BJ (cell line): Measurements from ENCODE around the gene GALNT2. TPM values are rescaled to one million over a fixed set of nuclear protein-coding genes. Genes with fewer than 3 reads are reported as not detected.

Experiments used
- CTCF ChIA-PET: fragments of 350-600 bp; formaldehyde crosslinking; extraction: SDS; loops from one replicate; lab custom pipeline; 2021; ENCODE audit warnings: antibody characterized with exemption, inconsistent platforms; lab: Yijun Ruan, JAX
- POLR2A ChIA-PET: fragments of 300-600 bp; sonication (Branson Sonifier 250); formaldehyde crosslinking; extraction: SDS; loops from one replicate; lab custom pipeline; 2021; ENCODE audit warnings: antibody characterized with exemption; lab: Charles Lee
- DNase-seq: peaks from one replicate; pipeline ENCODE4 v3.0.0-alpha.2; 2011; ENCODE audit warnings: low read depth
- H3K27me3 ChIP-seq: 2 replicates; pipeline ENCODE4 v1.6.0; 2011; ENCODE audit warnings: low read length; ENCODE audit not compliant: control insufficient read depth, insufficient read depth
- H3K36me3 ChIP-seq: 2 replicates; pipeline ENCODE4 v1.5.1; 2011; ENCODE audit warnings: low read length; ENCODE audit not compliant: control insufficient read depth, insufficient read depth
- H3K4me3 ChIP-seq: 2 replicates; pipeline ENCODE4 v1.5.1; 2011; ENCODE audit warnings: low read depth, mild to moderate bottlenecking, control low read depth, low read length
- polyA plus RNA-seq: library from polyadenylated mRNA; depleted of rRNA; stranded (reverse); fragments of >200 nt; gene quantifications from 2 replicates; pipeline ENCODE4 v1.2.3, GENCODE V29; 2011
- TF ChIP-seq, protein P1 (sequence below): IDR thresholded peaks from 2 replicates; pipeline ENCODE4 v1.5.1; 2011; ENCODE audit warnings: low read depth, mild to moderate bottlenecking, control low read depth, inconsistent platforms, low read length, moderate library complexity; ENCODE audit not compliant: insufficient read depth

The GALNT2 gene
- polyA plus RNA-seq, 1 experiment: 90.9 TPM

DNA sequence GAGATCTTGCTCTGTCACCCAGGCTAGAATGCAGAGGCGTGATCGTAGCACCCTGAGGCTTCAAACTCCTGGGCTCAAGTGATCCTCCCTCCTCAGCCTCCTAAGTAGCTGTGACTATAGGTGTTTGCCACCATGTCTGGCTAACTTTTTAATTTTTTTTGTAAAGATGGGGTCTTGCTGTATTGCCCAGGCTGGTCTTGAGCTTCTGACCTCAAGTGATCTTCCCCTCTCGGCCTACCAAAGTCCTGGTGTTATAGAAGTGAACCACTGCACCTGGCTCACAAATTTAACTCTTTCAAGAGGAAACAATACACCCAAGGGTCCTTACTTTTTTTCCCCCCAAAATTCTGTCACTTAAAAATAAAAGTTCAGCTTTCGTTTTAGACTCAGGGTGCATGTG lies 62.3 kb downstream of the GALNT2 start:
- Histone ChIP-seq H3K27me3 (no peaks in the 10 kb centered on the region), H3K4me3 (no peak overlapping the region), H3K36me3 (no peaks in the 10 kb centered on the region)
- no peak for DNase-seq
- POLR2A ChIA-PET: no interaction called here
- TF ChIP-seq, protein P1, sequence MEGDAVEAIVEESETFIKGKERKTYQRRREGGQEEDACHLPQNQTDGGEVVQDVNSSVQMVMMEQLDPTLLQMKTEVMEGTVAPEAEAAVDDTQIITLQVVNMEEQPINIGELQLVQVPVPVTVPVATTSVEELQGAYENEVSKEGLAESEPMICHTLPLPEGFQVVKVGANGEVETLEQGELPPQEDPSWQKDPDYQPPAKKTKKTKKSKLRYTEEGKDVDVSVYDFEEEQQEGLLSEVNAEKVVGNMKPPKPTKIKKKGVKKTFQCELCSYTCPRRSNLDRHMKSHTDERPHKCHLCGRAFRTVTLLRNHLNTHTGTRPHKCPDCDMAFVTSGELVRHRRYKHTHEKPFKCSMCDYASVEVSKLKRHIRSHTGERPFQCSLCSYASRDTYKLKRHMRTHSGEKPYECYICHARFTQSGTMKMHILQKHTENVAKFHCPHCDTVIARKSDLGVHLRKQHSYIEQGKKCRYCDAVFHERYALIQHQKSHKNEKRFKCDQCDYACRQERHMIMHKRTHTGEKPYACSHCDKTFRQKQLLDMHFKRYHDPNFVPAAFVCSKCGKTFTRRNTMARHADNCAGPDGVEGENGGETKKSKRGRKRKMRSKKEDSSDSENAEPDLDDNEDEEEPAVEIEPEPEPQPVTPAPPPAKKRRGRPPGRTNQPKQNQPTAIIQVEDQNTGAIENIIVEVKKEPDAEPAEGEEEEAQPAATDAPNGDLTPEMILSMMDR: no peak
- CTCF ChIA-PET: interaction anchor here (1.8 kb wide), 1 partner anchor 10 kb away, joined by 5 read pairs; no protein-coding TSS in a partner anchor

DNA sequence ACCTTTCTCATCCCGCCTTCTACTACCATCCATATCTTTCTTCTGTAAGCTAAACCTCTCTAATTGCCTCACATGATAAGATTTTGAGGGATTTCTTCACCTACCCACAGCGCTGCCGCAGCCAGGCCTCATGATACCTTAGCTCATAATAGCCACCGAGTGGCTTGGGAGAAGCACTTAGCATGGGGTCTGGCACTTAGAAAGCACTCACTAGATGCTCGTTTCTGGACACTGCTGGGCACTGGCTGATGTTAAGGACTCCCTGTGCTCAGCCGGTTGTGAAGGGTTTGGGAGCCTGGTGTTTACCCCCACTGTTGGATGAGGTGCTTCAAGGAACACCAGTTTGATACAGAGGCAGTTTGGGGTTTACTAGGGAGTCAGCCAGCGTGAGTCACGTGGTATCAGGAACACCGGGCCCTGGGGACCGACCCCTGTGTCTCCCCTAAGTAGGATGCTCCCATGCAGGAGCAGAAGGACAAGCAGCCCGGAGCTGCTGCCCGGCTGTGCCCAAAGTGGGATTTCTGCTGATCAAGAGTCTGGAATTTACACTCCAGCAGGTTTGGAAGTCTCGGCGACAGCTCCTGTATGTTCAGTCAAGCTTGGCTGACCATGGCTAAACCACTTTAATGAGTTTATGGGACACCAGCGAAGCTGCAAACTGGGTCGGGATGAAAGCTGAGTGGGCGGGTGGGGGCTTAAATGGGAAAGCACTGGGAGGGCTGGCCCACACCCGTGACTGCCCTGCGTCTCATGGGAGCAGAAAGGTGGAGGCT lies 63.3 kb downstream of the GALNT2 start:
- H3K4me3 ChIP-seq: no peak overlapping the region
- ChIA-PET POLR2A (no interaction called here), CTCF (interaction anchor here (1.8 kb wide), 1 partner anchor 11 kb away, joined by 5 read pairs; no protein-coding TSS in a partner anchor)
- DNase-seq: no peak
- no peaks in the 10 kb centered on the region for H3K36me3 ChIP-seq
- TF ChIP-seq, protein P1: no peak
- no peaks in the 10 kb centered on the region for H3K27me3 ChIP-seq

DNA sequence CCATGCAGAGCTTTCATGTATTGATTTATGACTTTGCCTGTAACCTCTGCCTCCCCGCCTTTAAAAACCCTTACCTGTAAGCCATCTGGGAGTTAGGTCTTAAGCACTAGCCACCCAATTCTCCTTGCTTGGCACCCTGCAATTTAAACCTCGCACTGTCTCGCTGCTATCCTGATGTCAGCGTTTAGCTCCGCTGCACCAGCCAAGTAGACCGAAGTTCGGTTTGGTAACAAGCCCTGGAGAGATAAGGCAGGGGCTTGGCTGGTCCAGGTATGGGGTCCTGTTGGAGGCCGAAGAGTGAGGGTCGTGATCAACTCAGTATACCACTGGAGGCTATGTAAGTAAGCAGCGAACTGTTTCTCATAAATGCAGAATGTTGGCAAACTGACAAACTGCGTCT lies 64.4 kb downstream of the GALNT2 start:
- Histone ChIP-seq H3K27me3 (no peaks in the 10 kb centered on the region), H3K4me3 (no peak overlapping the region), H3K36me3 (no peaks in the 10 kb centered on the region)
- DNase-seq: no peak
- TF ChIP-seq, protein P1: no peak
- POLR2A ChIA-PET: no interaction called here
- CTCF ChIA-PET: interaction anchor here (0.9 kb wide), 1 partner anchor 9 kb away, joined by 4 read pairs; no protein-coding TSS in a partner anchor

DNA sequence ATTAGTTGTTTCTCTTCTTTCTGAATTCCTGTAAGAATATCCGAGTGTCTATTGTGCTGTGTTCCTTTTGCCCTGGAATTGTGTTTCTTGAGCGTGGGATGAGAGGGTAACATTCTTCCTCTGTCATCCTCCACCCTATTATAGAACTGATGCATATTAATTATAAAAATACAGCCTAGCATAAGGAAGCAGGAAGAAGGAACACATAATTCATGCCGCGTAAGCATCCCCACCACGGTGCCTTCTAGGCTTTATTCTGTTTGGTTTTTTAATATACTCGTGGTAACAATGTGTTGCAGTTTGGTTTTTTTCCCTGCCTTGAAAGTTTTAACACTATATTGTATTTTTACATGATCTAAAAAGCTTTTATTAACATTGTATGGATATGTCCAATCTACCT lies 65.7 kb downstream of the GALNT2 start:
- TF ChIP-seq, protein P1: no peak
- no peak overlapping the region for H3K4me3 ChIP-seq
- DNase-seq: no peak
- H3K27me3 ChIP-seq: no peaks in the 10 kb centered on the region
- POLR2A ChIA-PET: no interaction called here
- CTCF ChIA-PET: no interaction called here
- no peaks in the 10 kb centered on the region for H3K36me3 ChIP-seq

DNA sequence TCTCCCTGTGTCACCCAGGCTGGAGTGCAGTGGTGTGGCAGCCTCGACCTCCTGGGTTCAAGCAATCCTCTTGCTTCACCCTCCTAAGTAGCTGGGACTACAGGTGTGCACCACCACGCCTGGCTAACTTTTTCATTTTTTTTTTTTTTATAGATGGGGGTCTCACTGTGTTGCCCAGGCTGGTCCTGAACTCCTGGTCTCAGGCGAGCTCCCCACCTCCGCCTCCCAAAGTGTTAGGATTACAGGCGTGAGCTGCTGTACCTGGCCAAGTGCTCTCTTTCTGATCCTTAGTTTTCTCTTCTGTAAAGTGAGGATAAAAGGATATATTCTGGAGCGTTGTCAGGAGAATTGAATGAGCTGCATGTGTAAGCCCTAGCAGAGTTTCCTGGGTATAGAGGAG lies 68.7 kb downstream of the GALNT2 start:
- ChIA-PET CTCF (no interaction called here), POLR2A (no interaction called here)
- H3K27me3 ChIP-seq: no peaks in the 10 kb centered on the region
- DNase-seq: no peak
- H3K36me3 ChIP-seq: no peaks in the 10 kb centered on the region
- no peak overlapping the region for H3K4me3 ChIP-seq
- TF ChIP-seq, protein P1: no peak
